Gastroesophageal sphincter (tissue), 3 donors: ENCODE results near the gene STIMATE.

Experiments
- CTCF ChIP-seq, 4 experiments: fragments of 200-600 bp in 2 of 4; fragments of 450-650 bp in 2 of 4; sonication (generic) in 1 of 4; IDR thresholded peaks; one replicate each; pipeline ENCODE4 v1.5.1; 2017 to 2019; ENCODE audit warnings: antibody characterized with exemption in 4 of 4, mild to moderate bottlenecking in 2 of 4, moderate library complexity in 2 of 4
- EP300 ChIP-seq: sonication (generic); formaldehyde crosslinking; IDR thresholded peaks from one replicate; pipeline ENCODE4 v1.6.1; 2017; ENCODE audit warnings: antibody characterized with exemption, mild to moderate bottlenecking
- POLR2A ChIP-seq, 2 donors: fragments of 450-650 bp; IDR thresholded peaks; one replicate each; pipeline ENCODE4 v1.6.1; 2017; ENCODE audit warnings: antibody characterized with exemption in 2 of 2, mild to moderate bottlenecking in 2 of 2, moderate library complexity in 1 of 2
- POLR2AphosphoS5 ChIP-seq: sonication (generic); formaldehyde crosslinking; IDR thresholded peaks from one replicate; pipeline ENCODE4 v1.6.1; 2017; ENCODE audit warnings: antibody characterized with exemption

- no peak for TF ChIP-seq POLR2AphosphoS5
- TF ChIP-seq CTCF (IDR thresholded peaks at IDR 0.05): no peak
- TF ChIP-seq EP300: no peak
- TF ChIP-seq POLR2A (IDR thresholded peaks at IDR 0.05): no peak
Measured at GRCh38 chr3:52829906-52830463, 67.4 kb downstream of the STIMATE start.
